SIG-M5 (cell line): Measurements from ENCODE around the gene SIX2.

ENCODE experiments used
- DNase-seq: peaks from one replicate; lab custom pipeline; 2025; lab: John Stamatoyannopoulos, UW

The SIX2 gene

GRCh38 chr2:45001869-45002385 lies 7.3 kb downstream of the SIX2 start:
- no peak for DNase-seq

GRCh38 chr2:45000921-45001868 lies 8.1 kb downstream of the SIX2 start:
- DNase-seq: no peak

GRCh38 chr2:45000341-45000901 lies 8.8 kb downstream of the SIX2 start:
- DNase-seq: no peak

- no peak for DNase-seq
These were observed 9.7 kb downstream of the SIX2 start for GRCh38 chr2:44999540-44999939.

- no peak for DNase-seq
These were observed 11.3 kb downstream of the SIX2 start for GRCh38 chr2:44997963-44998362.

- no peak for DNase-seq
These were observed 12.9 kb downstream of the SIX2 start for GRCh38 chr2:44996356-44996755.

GRCh38 chr2:44994377-44994776 lies 14.9 kb downstream of the SIX2 start:
- DNase-seq: no peak

GRCh38 chr2:44989176-44989575 lies 20.1 kb downstream of the SIX2 start:
- no peak for DNase-seq

GRCh38 chr2:44983836-44984604 lies 25.2 kb downstream of the SIX2 start:
- DNase-seq: no peak

GRCh38 chr2:44981714-44982108 lies 27.5 kb downstream of the SIX2 start:
- no peak for DNase-seq

GRCh38 chr2:44980751-44981713 lies 28.2 kb downstream of the SIX2 start:
- no peak for DNase-seq

- no peak for DNase-seq
These were observed 29.7 kb downstream of the SIX2 start for GRCh38 chr2:44979581-44979980.

- no peak for DNase-seq
These were observed 33.4 kb downstream of the SIX2 start for GRCh38 chr2:44975571-44976450.

- no peak for DNase-seq
These were observed 35.1 kb downstream of the SIX2 start for GRCh38 chr2:44974064-44974715.

- no peak for DNase-seq
These were observed 36.3 kb downstream of the SIX2 start for GRCh38 chr2:44972771-44973535.

- DNase-seq: no peak
These were observed 38.3 kb downstream of the SIX2 start for GRCh38 chr2:44970846-44971450.

- no peak for DNase-seq
These were observed 39.3 kb downstream of the SIX2 start for GRCh38 chr2:44969936-44970335.

GRCh38 chr2:44967727-44968432 lies 41.4 kb downstream of the SIX2 start:
- no peak for DNase-seq
